Measurements from ENCODE around the gene LRRC46. TPM values are rescaled to one million over a fixed set of nuclear protein-coding genes. Genes with fewer than 3 reads are reported as not detected.

The LRRC46 gene
- total and polyA plus RNA-seq, 9 of the 15 experiments (the other 6 are each of a cell fraction or from before 2014, with no cell fraction given) = 0.39 to 1.4 (median 0.53) TPM; not detected in 1

- no peak for TF ChIP-seq DEAF1 (CRISPR knock-in tag; IDR thresholded peaks at IDR 0.05)
- no peak for TF ChIP-seq E2F1 (CRISPR knock-in tag; IDR thresholded peaks at IDR 0.05)
- TF ChIP-seq ZNF224 (CRISPR knock-in tag; IDR thresholded peaks at IDR 0.05) = no peak
- no peak for TF ChIP-seq SAFB2 (IDR thresholded peaks at IDR 0.05; ENCODE audit: borderline replicate concordance, low read depth, low read length, severe bottlenecking)
- no peak for TF ChIP-seq LARP7 (IDR thresholded peaks at IDR 0.05)
- no peak for TF ChIP-seq GTF2E2 (tag; IDR thresholded peaks at IDR 0.05)
- TF ChIP-seq ILK (tag; IDR thresholded peaks at IDR 0.05; ENCODE audit: borderline replicate concordance, low read depth) = no peak
- no peak for TF ChIP-seq TAF1 (IDR thresholded peaks at IDR 0.05; ENCODE audit: control insufficient read depth, extremely low read depth, insufficient read depth, low read length, severe bottlenecking)
- TF ChIP-seq MECOM (CRISPR knock-in tag; IDR thresholded peaks at IDR 0.05) = peak; percentile 100
- TF ChIP-seq POLR2A (conservative IDR thresholded peaks at IDR 0.05) = no peak
- no peak for TF ChIP-seq FOXA1 (IDR thresholded peaks at IDR 0.05; ENCODE audit: borderline replicate concordance)
- TF ChIP-seq NRF1 (conservative IDR thresholded peaks at IDR 0.05 in 1 of 2, IDR thresholded peaks at IDR 0.05 in 1 of 2) = peak; percentile 35 to 46; a peak in 2 of 4 replicates
- no peak for TF ChIP-seq BRD4 (IDR thresholded peaks at IDR 0.05)
- TF ChIP-seq NFE2 (IDR thresholded peaks at IDR 0.05; ENCODE audit: low read depth) = peak; percentile 27; the same call in 1 of the 2 replicates
- no peak for TF ChIP-seq ZNF561 (CRISPR knock-in tag; conservative IDR thresholded peaks at IDR 0.05)
- peak; percentile 86 to 92 for TF ChIP-seq FOXK2 (conservative IDR thresholded peaks at IDR 0.05 in 1 of 2, IDR thresholded peaks at IDR 0.05 in 1 of 2; ENCODE audit: low read depth in 2 of 2)
- TF ChIP-seq POLR2G (IDR thresholded peaks at IDR 0.05; ENCODE audit: low read depth, low read length) = no peak
- no peak for TF ChIP-seq DACH1 (IDR thresholded peaks at IDR 0.05; ENCODE audit: partially characterized antibody)
- TF ChIP-seq SMARCC2 (IDR thresholded peaks at IDR 0.05; ENCODE audit: low read depth) = 0 out of 2 replicates have a peak, but pooled peaks have one; percentile 47
- TF ChIP-seq CAMTA2 (CRISPR knock-in tag; conservative IDR thresholded peaks at IDR 0.05) = no peak
- TF ChIP-seq ZNF324 (CRISPR knock-in tag; IDR thresholded peaks at IDR 0.05) = no peak
- no peak for TF ChIP-seq ILF3 (IDR thresholded peaks at IDR 0.05; ENCODE audit: borderline replicate concordance)
- no peak for TF ChIP-seq SLC30A9 (CRISPR knock-in tag; IDR thresholded peaks at IDR 0.05)
- no peak for TF ChIP-seq ZNF518B (CRISPR knock-in tag; IDR thresholded peaks at IDR 0.05)
- no peak for TF ChIP-seq MCM7 (IDR thresholded peaks at IDR 0.05)
These were observed 46.0 kb downstream of the LRRC46 start (continued) for GRCh38 chr17:47877368-47878034.
